RPMI7951 (cell line): ENCODE measurements around the gene AGPAT4. TPM values are rescaled to one million over a fixed set of nuclear protein-coding genes. Genes with fewer than 3 reads are reported as not detected.
A peak's percentile ranks its signal among the peaks of the same experiment; 100 is the strongest.
"Not testable (repeated sequence)": the region's sequence is repeated elsewhere in the genome, so short reads cannot be mapped to it uniquely, and the experiment has no call there.

Experiments
- DNase-seq: peaks from one replicate; pipeline ENCODE4 v3.0.0-alpha.2; 2012; ENCODE audit warnings: low read depth
- total RNA-seq: library from RNA; depleted of rRNA; stranded (reverse); fragments of >200 nt; shearing (Covaris generic); gene quantifications from 2 replicates; pipeline ENCODE4 v1.2.3, GENCODE V29; 2014

Gene AGPAT4
- total RNA-seq, 1 experiment from 2014 or later, result 16.2 TPM

DNA sequence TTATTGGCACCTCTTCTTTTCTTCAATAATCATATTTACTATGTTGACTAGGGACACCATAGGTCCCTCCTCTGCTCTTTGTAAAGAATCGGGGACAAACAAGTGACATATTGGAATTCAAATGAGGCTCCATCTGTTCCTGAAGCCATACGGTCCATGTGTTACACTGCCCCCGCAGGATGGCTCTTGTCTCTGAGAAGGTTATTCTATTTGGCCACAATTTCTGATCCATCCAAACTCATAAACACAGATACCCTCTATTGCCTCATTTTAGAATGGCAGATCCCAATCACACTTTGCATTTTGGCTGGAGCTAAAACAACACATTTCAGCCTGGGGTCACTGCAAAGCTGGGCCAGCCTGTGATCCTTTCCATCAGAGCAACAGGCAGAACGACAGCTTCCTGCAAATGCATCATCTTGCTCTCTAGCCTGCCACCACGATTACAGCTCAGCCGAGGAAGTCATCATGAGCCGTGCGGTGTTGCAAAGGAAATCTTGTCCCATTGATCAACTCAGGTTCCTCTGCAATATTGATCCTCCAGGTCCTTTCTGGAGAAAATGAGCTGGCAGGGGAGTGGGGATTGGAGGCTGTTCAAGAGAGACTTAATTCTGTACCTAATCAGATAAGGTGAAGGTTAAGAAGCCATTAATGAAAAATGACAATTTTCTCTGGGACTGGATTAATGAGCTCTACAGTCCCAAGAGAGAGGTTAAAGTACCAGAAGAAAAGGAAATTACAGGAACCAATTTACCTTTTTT is 73.1 kb downstream of the AGPAT4 start:
- no peak for DNase-seq

GRCh38 chr6:161199850-161200249 is 74.0 kb downstream of the AGPAT4 start:
- no peak for DNase-seq

- DNase-seq, result no peak
Measured at GRCh38 chr6:161198783-161199460, 74.9 kb downstream of the AGPAT4 start.

DNA sequence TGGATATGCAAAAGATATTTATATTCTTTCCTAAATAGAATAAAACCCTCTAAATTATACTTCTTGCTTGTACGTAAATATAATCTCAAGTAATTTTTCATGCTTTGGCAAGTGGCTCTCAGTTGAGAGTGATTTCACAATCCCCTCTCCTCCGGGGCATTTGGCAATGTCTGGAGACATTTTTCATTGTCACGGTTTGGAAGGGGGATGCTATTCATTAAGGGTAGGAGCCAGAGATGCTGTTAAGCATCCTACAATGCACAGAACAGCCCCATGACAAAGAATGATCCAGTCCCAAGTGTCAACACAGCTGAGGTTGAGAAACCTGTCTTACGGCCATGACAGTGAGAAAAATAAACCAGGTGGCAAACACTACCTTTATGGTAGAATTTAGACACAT is 75.7 kb downstream of the AGPAT4 start:
- DNase-seq, result peak; percentile 82

DNA sequence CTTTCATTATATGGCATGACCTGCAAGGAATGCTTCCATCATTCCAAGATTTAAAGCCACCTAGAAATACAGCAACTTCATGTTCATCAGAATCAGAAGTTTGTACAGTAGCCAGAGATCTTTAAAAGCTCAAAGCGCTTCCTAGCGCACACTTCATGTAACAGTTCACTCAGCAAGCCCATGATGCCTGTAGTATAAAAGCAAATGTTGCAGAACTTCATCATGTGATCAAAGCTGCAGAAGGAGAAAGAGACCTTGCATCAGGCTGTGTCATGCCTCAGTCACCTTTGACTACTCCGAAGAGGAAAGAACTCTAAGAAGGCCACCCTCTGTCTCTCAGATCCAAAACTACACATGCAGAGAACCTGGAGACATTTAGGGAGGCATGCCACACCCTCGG is 78.5 kb downstream of the AGPAT4 start:
- no peak for DNase-seq

DNA sequence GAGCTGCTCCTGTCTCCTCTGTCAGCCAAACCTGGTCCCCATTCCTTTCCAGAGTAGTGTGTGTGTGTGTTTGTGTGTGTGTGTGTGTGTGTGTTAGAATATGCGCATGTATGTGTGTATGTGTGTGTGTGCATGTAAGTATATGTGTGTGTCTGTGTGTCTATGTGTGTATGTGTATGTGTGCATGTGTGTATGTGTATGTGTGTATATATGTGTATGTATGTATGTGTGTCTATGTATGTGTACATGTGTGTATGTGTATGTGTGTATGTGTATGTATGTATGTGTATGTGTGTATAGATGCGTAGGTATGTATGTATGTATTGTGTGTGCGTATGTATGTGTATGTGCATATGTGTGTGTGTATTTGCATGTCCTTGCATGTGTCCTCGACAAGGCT is 79.5 kb downstream of the AGPAT4 start:
- no peak for DNase-seq

DNA sequence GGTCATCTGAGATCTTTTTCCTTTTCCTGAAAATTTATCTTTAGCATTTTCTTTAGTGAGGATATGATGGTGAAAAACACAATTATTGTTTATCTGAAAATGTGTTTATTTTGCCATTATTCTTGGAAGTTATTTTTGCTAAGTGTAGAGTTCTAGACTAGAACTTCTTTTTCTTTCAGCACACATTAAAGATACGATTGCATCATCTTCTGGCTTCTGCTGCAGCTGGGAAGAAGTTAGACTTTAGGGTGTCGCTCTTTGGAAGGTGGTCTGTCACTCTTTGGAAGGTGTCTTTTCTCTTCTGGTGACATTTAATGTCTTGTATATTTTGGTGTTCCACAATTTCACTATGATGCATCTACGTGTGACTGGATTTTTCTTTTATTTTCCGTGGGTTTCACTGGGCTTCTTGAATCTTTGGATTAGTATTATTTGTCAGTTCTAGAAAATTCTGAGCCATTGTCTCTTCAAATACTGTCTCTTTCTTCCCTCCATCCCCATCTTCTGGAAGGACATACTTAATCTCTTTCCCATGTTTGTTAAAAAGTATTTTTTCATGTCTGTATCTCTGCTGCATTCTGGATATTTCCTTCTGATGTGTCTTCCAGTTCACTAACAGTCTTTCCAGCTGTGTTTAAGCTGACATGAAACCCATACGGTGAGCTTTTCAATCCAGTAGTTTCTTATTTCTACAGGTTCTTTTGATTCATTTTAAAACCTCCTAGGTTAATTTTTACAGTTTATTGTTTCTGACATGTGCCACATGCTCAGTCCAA is 81.0 kb downstream of the AGPAT4 start:
- DNase-seq, result no peak

GRCh38 chr6:161191671-161192070 is 82.2 kb downstream of the AGPAT4 start:
- no peak for DNase-seq

DNA sequence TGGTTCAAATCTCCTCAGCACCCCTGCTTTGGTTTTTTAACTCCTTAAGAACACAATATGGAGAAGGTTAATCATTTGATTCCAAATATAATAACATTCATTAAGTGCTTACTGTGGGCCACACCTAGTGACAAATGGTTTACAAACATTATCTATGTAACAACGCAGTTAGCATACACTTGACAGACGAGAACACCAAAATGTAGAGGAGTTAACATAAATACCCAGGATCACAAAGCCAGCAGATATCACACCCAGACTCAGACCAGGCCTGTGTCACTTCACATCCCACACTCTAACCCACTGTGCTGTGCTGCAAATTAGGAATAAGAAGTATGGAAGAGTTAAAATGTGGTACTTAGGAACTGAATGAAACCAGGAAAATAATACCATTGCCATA is 82.9 kb downstream of the AGPAT4 start:
- DNase-seq, result no peak

GRCh38 chr6:161189891-161190290 is 84.0 kb downstream of the AGPAT4 start:
- DNase-seq, result no peak

- DNase-seq, result peak; percentile 26
Measured at GRCh38 chr6:161188547-161189465, 85.1 kb downstream of the AGPAT4 start.

- DNase-seq, result peak; percentile 94
Measured at GRCh38 chr6:161186173-161186769, 87.6 kb downstream of the AGPAT4 start.

- DNase-seq, result no peak
Measured at GRCh38 chr6:161181121-161181520, 92.7 kb downstream of the AGPAT4 start.

DNA sequence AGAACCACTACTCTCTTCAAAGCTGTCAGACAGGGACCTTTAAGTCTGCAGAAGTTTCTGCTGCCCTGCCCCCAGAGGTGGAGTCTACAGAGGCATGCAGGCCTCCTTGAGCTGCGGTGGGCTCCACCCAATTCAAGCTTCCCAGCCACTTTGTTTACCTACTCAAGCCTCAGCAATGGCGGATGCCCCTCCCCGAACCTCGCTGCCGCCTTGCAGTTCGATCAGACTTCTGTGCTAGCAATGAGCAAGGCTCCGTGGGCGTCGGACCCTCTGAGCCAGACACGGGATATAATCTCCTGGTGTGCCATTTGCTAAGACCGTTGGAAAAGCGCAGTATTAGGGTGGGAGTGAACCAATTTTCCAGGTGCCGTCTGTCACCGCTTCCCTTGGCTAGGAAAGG is 95.7 kb downstream of the AGPAT4 start:
- DNase-seq, result not testable (repeated sequence)

DNA sequence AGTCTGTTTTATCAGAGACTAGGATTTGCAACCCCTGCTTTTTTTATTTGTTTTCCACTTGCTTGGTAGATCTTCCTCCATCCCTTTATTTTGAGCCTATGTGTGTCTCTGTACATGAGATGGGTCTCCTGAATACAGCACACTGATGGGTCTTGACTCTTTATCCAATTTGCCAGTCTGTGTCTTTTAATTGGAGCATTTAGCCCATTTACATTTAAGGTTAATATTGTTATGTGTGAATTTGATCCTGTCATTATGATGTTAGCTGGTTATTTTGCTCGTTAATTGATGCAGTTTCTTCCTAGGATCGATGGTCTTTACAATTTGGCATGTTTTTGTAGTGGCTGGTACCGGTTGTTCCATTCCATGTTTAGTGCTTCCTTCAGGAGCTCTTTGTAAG is 97.4 kb downstream of the AGPAT4 start:
- DNase-seq, result not testable (repeated sequence)

DNA sequence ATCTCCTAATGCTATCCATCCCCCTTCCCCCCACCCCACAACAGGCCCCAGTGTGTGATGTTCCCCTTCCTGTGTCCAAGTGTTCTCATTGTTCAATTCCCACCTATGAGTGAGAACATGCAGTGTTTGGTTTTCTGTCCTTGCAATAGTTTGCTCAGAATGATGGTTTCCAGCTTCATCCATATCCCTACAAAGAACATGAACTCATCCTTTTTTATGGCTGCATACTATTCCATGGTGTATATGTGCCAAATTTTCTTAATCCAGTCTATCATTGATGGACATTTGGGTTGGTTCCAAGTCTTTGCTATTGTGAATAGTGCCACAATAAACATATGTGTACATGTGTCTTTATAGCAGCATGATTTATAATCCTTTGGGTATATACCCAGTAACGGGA is 101.1 kb downstream of the AGPAT4 start:
- DNase-seq, result not testable (repeated sequence)

GRCh38 chr6:161171207-161171606 is 102.7 kb downstream of the AGPAT4 start:
- DNase-seq, result no peak

DNA sequence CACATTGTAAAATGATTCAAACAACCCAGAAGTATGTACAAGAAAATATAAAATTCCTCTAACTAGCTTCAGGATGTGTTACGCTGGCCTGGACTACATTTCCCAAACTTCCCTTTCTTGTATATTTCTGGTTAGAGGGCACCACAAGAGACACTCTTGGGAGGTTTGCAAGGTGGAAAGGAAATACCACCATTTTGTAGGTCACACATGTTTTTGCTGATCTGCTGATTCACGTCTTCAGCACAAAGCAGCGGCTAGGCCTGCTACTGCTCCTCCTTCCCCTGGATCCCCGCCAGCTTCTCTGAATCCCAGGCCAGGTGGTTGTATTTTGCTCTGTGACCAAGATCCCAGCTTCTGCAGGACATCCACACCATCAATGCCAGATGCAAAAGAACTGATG is 104.2 kb downstream of the AGPAT4 start:
- peak; percentile 93 for DNase-seq

GRCh38 chr6:161169035-161169434 is 104.8 kb downstream of the AGPAT4 start:
- no peak for DNase-seq

DNA sequence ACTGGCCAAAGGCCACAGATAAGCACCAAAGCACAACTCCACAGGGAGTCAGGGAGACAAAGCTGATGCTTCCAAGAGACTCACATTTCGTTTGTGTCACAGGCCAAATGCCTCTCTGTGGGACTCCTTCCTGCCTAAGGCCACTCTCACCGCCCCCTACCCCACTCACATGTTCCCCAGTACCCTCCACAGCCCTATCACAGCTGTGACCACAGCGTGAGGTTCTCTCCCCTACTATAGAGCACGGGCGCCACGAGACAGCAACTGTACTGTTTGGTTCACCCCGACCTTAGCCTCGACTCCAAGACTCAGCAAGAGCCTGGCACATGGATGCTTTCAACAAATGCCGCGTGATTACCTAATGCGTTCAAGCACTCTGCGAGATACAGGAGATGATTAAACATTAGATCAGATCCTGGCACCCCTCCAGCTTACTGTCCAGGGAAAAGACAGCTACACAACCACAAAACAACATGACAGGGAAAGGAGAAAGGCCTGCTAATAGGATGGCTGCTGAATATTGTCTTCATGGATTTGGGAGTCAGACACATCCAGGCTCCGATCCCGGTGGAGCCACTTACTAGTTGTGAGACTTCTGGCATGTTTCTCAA is 105.5 kb downstream of the AGPAT4 start:
- peak; percentile 99 for DNase-seq

GRCh38 chr6:161166677-161167076 is 107.2 kb downstream of the AGPAT4 start:
- no peak for DNase-seq
